Measurements from ENCODE around the gene HIBCH. TPM values are rescaled to one million over a fixed set of nuclear protein-coding genes. Genes with fewer than 3 reads are reported as not detected.
"Not testable (repeated sequence)": the region's sequence is repeated elsewhere in the genome, so short reads cannot be mapped to it uniquely, and the experiment has no call there.

HIBCH gene
- total RNA-seq, 1 experiment from 2014 or later: 24.7 TPM

GRCh38 chr2:190235101-190235500, 84.5 kb downstream of the HIBCH start (continued):
- TF ChIP-seq ZBTB33 (IDR thresholded peaks at IDR 0.05; ENCODE audit: extremely low read depth, insufficient replicate concordance, low read length) (no peak), POLR2A (IDR thresholded peaks at IDR 0.05; ENCODE audit: borderline replicate concordance, extremely low read depth, insufficient read depth, insufficient read length) (no peak), ELF1 (IDR thresholded peaks at IDR 0.05; ENCODE audit: borderline replicate concordance, low read depth) (no peak), REST (IDR thresholded peaks at IDR 0.05; ENCODE audit: low read depth) (no peak), SP1 (IDR thresholded peaks at IDR 0.05; ENCODE audit: low read depth) (no peak), EZH2 (IDR thresholded peaks at IDR 0.05) (no peak)

- H3K27ac ChIP-seq (ENCODE audit: low read depth, low read length); H3K9ac ChIP-seq (ENCODE audit: low read length); H3K9me2 ChIP-seq (ENCODE audit: insufficient read depth); ATAC-seq; BruUV-seq (replicated peaks); H3K4me2 ChIP-seq (ENCODE audit: low read length); H3K4me3 ChIP-seq (replicated peaks in 1 of 2; ENCODE audit: low read depth in 1 of 2, low read length in 2 of 2); RAD21 ChIA-PET (ENCODE audit: low non-redundant PET in 1 of 2, low total read pairs in 2 of 2, uncharacterized antibody in 2 of 2, unreplicated experiment in 2 of 2); H2AFZ ChIP-seq (ENCODE audit: low read depth, low read length, poor library complexity, severe bottlenecking); H3K27me3 ChIP-seq (ENCODE audit: insufficient read depth, low read length); H3K36me3 ChIP-seq (ENCODE audit: control insufficient read depth in 1 of 2, insufficient read depth in 2 of 2, low read length in 2 of 2); intact Hi-C loops (cut with micrococcal nuclease); CTCF ChIA-PET; DNase-seq (ENCODE audit: low read depth, low spot score); H3K9me3 ChIP-seq (ENCODE audit: control insufficient read depth in 1 of 2, insufficient read depth in 1 of 2, low read depth in 1 of 2, low read length in 2 of 2); H4K20me1 ChIP-seq (ENCODE audit: insufficient read depth); H3K79me2 ChIP-seq (ENCODE audit: insufficient read depth, low read length); POLR2A ChIA-PET; H3K4me1 ChIP-seq (ENCODE audit: control insufficient read depth in 1 of 2, insufficient read depth in 2 of 2, low read length in 2 of 2): not testable (repeated sequence)
Observed at GRCh38 chr2:190223989-190224388, 95.6 kb downstream of the HIBCH start.

GRCh38 chr2:190222745-190223144, 96.9 kb downstream of the HIBCH start:
- H3K4me2 ChIP-seq (ENCODE audit: low read length); H2AFZ ChIP-seq (ENCODE audit: low read depth, low read length, poor library complexity, severe bottlenecking); DNase-seq (ENCODE audit: low read depth, low spot score); H3K9me3 ChIP-seq (ENCODE audit: control insufficient read depth in 1 of 2, insufficient read depth in 1 of 2, low read depth in 1 of 2, low read length in 2 of 2); H3K27me3 ChIP-seq (ENCODE audit: insufficient read depth, low read length); ATAC-seq; H3K36me3 ChIP-seq (ENCODE audit: control insufficient read depth in 1 of 2, insufficient read depth in 2 of 2, low read length in 2 of 2); CTCF ChIA-PET; H4K20me1 ChIP-seq (ENCODE audit: insufficient read depth); H3K79me2 ChIP-seq (ENCODE audit: insufficient read depth, low read length); H3K27ac ChIP-seq (ENCODE audit: low read depth, low read length); H3K9me2 ChIP-seq (ENCODE audit: insufficient read depth); H3K4me3 ChIP-seq (replicated peaks in 1 of 2; ENCODE audit: low read depth in 1 of 2, low read length in 2 of 2); H3K9ac ChIP-seq (ENCODE audit: low read length); BruUV-seq (replicated peaks); intact Hi-C loops (cut with micrococcal nuclease); H3K4me1 ChIP-seq (ENCODE audit: control insufficient read depth in 1 of 2, insufficient read depth in 2 of 2, low read length in 2 of 2); POLR2A ChIA-PET; RAD21 ChIA-PET (ENCODE audit: low non-redundant PET in 1 of 2, low total read pairs in 2 of 2, uncharacterized antibody in 2 of 2, unreplicated experiment in 2 of 2): not testable (repeated sequence)

Measured in HCT116 (cell line).